ENCODE measurements around the gene IQGAP3. TPM values are rescaled to one million over a fixed set of nuclear protein-coding genes. Genes with fewer than 3 reads are reported as not detected.

Gene IQGAP3
- polyA plus RNA-seq, 3 donors = 0.03 to 0.24 TPM; not detected in 1

GRCh38 chr1:156591181-156591431 is 18.7 kb upstream of the IQGAP3 start:
- no peak for TF ChIP-seq CTCF (IDR thresholded peaks at IDR 0.05)
- Histone ChIP-seq H3K4me2 (replicated peaks; ENCODE audit: extremely low read depth, low read length, poor library complexity, severe bottlenecking) (peak overlapping the region; percentile 95), H3K36me3 (replicated peaks in 1 of 2; ENCODE audit: control insufficient read depth in 1 of 2, insufficient read depth in 2 of 2, low read length in 2 of 2) (peaks cover 16 to 29% of the 10 kb centered on the region in 2 donors), H3K9me3 (replicated peaks in 1 of 2; ENCODE audit: control insufficient read depth in 1 of 2, insufficient read depth in 1 of 2, low read length in 2 of 2) (no peaks in the 10 kb centered on the region), H3K79me2 (ENCODE audit: insufficient read depth, low read length) (peaks cover 9% of the 10 kb centered on the region), H4K20me1 (ENCODE audit: insufficient read depth, low read length) (no peaks in the 10 kb centered on the region), H3K27me3 (ENCODE audit: control insufficient read depth in 2 of 2, insufficient read depth in 2 of 2, low read length in 2 of 2) (no peaks in the 10 kb centered on the region), H3K27ac (ENCODE audit: low read depth in 1 of 2, low read length in 2 of 2) (peak overlapping the region in 1 of 2 donors; percentile 84), H2AFZ (ENCODE audit: insufficient read depth, low read depth, low read length, poor library complexity, severe bottlenecking) (peak overlapping the region; percentile 97), H3K9ac (ENCODE audit: insufficient read depth, low read length, poor library complexity, severe bottlenecking) (peak overlapping the region; percentile 79), H3K4me3 (replicated peaks in 1 of 3; ENCODE audit: low read depth in 2 of 3, low read length in 3 of 3) (peak overlapping the region; percentile 63 to 88 (median 70)), H3K4me1 (ENCODE audit: control insufficient read depth in 1 of 2, insufficient read depth in 2 of 2, low read length in 2 of 2) (peaks cover 14 to 20% of the 10 kb centered on the region in 2 donors)
- H3K4me3 Mint-ChIP-seq = peak overlapping the region; percentile 82 to 93
- no peaks in the 10 kb centered on the region for H3K9me3 Mint-ChIP-seq
- H3K4me1 Mint-ChIP-seq = peaks cover 17% of the 10 kb centered on the region
- H3K27ac Mint-ChIP-seq = peak overlapping the region; percentile 75 to 93 (median 91)
- intact Hi-C loops (cut with micrococcal nuclease) = loop anchor here in 1 of 2 donors (1.0 kb wide), 1 partner anchor 9 kb away; no protein-coding TSS in a partner anchor
- WGBS (ENCODE audit: insufficient coverage) = no CpG with 5 or more reads among the region's 6 CpGs
- H3K36me3 Mint-ChIP-seq = peaks cover 21 to 25% of the 10 kb centered on the region in 2 donors
- H3K27me3 Mint-ChIP-seq (ENCODE audit: low read depth in 3 of 3) = peaks cover 0 to 2% (median 0%) of the 10 kb centered on the region in 3 donors
- DNase-seq = no peak

- Histone ChIP-seq H3K27me3 (ENCODE audit: control insufficient read depth in 2 of 2, insufficient read depth in 2 of 2, low read length in 2 of 2) (no peaks in the 10 kb centered on the region), H3K4me1 (ENCODE audit: control insufficient read depth in 1 of 2, insufficient read depth in 2 of 2, low read length in 2 of 2) (peaks cover 14 to 20% of the 10 kb centered on the region in 2 donors), H3K9me3 (replicated peaks in 1 of 2; ENCODE audit: control insufficient read depth in 1 of 2, insufficient read depth in 1 of 2, low read length in 2 of 2) (no peaks in the 10 kb centered on the region), H3K27ac (ENCODE audit: low read depth in 1 of 2, low read length in 2 of 2) (peak overlapping the region in 1 of 2 donors; percentile 84), H4K20me1 (ENCODE audit: insufficient read depth, low read length) (no peaks in the 10 kb centered on the region), H3K4me2 (replicated peaks; ENCODE audit: extremely low read depth, low read length, poor library complexity, severe bottlenecking) (peak overlapping the region; percentile 95), H3K4me3 (replicated peaks in 1 of 3; ENCODE audit: low read depth in 2 of 3, low read length in 3 of 3) (peak overlapping the region in 1 of 3 experiments; percentile 88), H3K79me2 (ENCODE audit: insufficient read depth, low read length) (peaks cover 9% of the 10 kb centered on the region), H3K9ac (ENCODE audit: insufficient read depth, low read length, poor library complexity, severe bottlenecking) (no peak overlapping the region), H2AFZ (ENCODE audit: insufficient read depth, low read depth, low read length, poor library complexity, severe bottlenecking) (peak overlapping the region; percentile 97), H3K36me3 (replicated peaks in 1 of 2; ENCODE audit: control insufficient read depth in 1 of 2, insufficient read depth in 2 of 2, low read length in 2 of 2) (peaks cover 11 to 23% of the 10 kb centered on the region in 2 donors)
- peak overlapping the region in 1 of 7 donors; percentile 92 for H3K27ac Mint-ChIP-seq
- H3K4me3 Mint-ChIP-seq = peak overlapping the region in 1 of 2 donors; percentile 82
- intact Hi-C loops (cut with micrococcal nuclease) = loop anchor here in 1 of 2 donors (1.0 kb wide), 1 partner anchor 8 kb away; no protein-coding TSS in a partner anchor
- TF ChIP-seq CTCF (IDR thresholded peaks at IDR 0.05) = no peak
- H3K27me3 Mint-ChIP-seq (ENCODE audit: low read depth in 3 of 3) = peaks cover 0 to 2% (median 0%) of the 10 kb centered on the region in 3 donors
- peaks cover 17% of the 10 kb centered on the region for H3K4me1 Mint-ChIP-seq
- DNase-seq = no peak
- H3K9me3 Mint-ChIP-seq = no peaks in the 10 kb centered on the region
- H3K36me3 Mint-ChIP-seq = peaks cover 16 to 20% of the 10 kb centered on the region in 2 donors
- WGBS (ENCODE audit: insufficient coverage) = 95% methylated on average over 4 of the region's 10 CpGs
Measured at GRCh38 chr1:156590326-156591180, 18.2 kb upstream of the IQGAP3 start.
